Mammary epithelial cell (primary cell): Measurements from ENCODE around the gene NUDT15.

ENCODE experiments used
- EZH2 ChIP-seq: IDR thresholded peaks from 2 replicates; pipeline ENCODE4 v1.6.1; 2012; ENCODE audit warnings: low read length, inconsistent platforms, borderline replicate concordance
- TF ChIP-seq, protein P1 (sequence below), 2 donors: IDR thresholded peaks in 1 of 2; conservative IDR thresholded peaks in 1 of 2; 2 replicates each; pipeline ENCODE4 v1.5.1; 2011 to 2012; ENCODE audit warnings: inconsistent platforms in 2 of 2, low read length in 2 of 2, mild to moderate bottlenecking in 2 of 2, control low read depth in 1 of 2, low read depth in 1 of 2; ENCODE audit not compliant: insufficient read depth in 1 of 2; ENCODE audit errors: extremely low read depth in 1 of 2

- TF ChIP-seq, protein P1, sequence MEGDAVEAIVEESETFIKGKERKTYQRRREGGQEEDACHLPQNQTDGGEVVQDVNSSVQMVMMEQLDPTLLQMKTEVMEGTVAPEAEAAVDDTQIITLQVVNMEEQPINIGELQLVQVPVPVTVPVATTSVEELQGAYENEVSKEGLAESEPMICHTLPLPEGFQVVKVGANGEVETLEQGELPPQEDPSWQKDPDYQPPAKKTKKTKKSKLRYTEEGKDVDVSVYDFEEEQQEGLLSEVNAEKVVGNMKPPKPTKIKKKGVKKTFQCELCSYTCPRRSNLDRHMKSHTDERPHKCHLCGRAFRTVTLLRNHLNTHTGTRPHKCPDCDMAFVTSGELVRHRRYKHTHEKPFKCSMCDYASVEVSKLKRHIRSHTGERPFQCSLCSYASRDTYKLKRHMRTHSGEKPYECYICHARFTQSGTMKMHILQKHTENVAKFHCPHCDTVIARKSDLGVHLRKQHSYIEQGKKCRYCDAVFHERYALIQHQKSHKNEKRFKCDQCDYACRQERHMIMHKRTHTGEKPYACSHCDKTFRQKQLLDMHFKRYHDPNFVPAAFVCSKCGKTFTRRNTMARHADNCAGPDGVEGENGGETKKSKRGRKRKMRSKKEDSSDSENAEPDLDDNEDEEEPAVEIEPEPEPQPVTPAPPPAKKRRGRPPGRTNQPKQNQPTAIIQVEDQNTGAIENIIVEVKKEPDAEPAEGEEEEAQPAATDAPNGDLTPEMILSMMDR (conservative IDR thresholded peaks at IDR 0.05 in 1 of 2, IDR thresholded peaks at IDR 0.05 in 1 of 2; ENCODE audit: extremely low read depth in 1 of 2, insufficient read depth in 1 of 2, low read depth in 1 of 2, low read length in 2 of 2) = no peak
- no peak for TF ChIP-seq EZH2
Measured at GRCh38 chr13:48074006-48074405, 36.5 kb downstream of the NUDT15 start.
